Measurements from ENCODE around the gene PPM1A. TPM values are rescaled to one million over a fixed set of nuclear protein-coding genes. Genes with fewer than 3 reads are reported as not detected.

The PPM1A gene
- total and polyA plus RNA-seq, 2 of the 13 experiments (the other 11 are each of a cell fraction or from before 2014, with no cell fraction given): 23.3 to 29.8 TPM

GRCh38 chr14:60343571-60344071 is 94.6 kb downstream of the PPM1A start (continued):
- TF ChIP-seq NFYC (CRISPR knock-in tag; IDR thresholded peaks at IDR 0.05): no peak
- TF ChIP-seq, protein P1, sequence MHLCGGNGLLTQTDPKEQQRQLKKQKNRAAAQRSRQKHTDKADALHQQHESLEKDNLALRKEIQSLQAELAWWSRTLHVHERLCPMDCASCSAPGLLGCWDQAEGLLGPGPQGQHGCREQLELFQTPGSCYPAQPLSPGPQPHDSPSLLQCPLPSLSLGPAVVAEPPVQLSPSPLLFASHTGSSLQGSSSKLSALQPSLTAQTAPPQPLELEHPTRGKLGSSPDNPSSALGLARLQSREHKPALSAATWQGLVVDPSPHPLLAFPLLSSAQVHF (CRISPR knock-in tag; IDR thresholded peaks at IDR 0.05): no peak
- TF ChIP-seq ARID2 (CRISPR knock-in tag; IDR thresholded peaks at IDR 0.05; ENCODE audit: borderline replicate concordance): no peak
- TF ChIP-seq ZNF142 (CRISPR knock-in tag; IDR thresholded peaks at IDR 0.05): no peak
- no peak for TF ChIP-seq ZNF282 (IDR thresholded peaks at IDR 0.05; ENCODE audit: partially characterized antibody)

GRCh38 chr14:60344751-60345150 is 95.7 kb downstream of the PPM1A start:
- ATAC-seq (no peak), DNase-seq (ENCODE audit: low spot score) (no peak), FAIRE-seq (no peak)
- no peaks in the 10 kb centered on the region for H3K27me3 ChIP-seq (ENCODE audit: control insufficient read depth in 1 of 2, insufficient read depth in 2 of 2, low read length in 2 of 2)
- intact Hi-C loops (cut with micrococcal nuclease; ENCODE audit: unreplicated experiment): no loop called here
- ChIA-PET CTCF (ENCODE audit: low intra/inter-chr PET ratio, low total read pairs) (no interaction called here), POLR2A (no interaction called here)
- no peak overlapping the region for H3K4me3 ChIP-seq (replicated peaks in 1 of 3; ENCODE audit: insufficient read depth in 1 of 3, low read depth in 2 of 3, low read length in 3 of 3)
- H3K9me3 ChIP-seq (ENCODE audit: low read length): no peaks in the 10 kb centered on the region
- no peaks in the 10 kb centered on the region for H4K20me1 ChIP-seq (ENCODE audit: insufficient read depth, low read length)
- WGBS (ENCODE audit: low lambda C conversion rate): 0% methylated on average over 2 of the region's 2 CpGs
- H3K27ac ChIP-seq (ENCODE audit: extremely low read length, insufficient read depth, low read length): no peak overlapping the region
- in situ Hi-C loops (cut with HindIII; ENCODE audit: extremely low pct_ligation_motif_present, low pct_unique_long_range_greater_than_20kb): loop anchor here (10.0 kb wide), 1 partner anchor 910 kb away; no protein-coding TSS in a partner anchor
- H3K36me3 ChIP-seq (replicated peaks in 1 of 2; ENCODE audit: control insufficient read depth in 1 of 2, insufficient read depth in 2 of 2, low read length in 2 of 2): no peaks in the 10 kb centered on the region
- no peak overlapping the region for H3K9ac ChIP-seq (ENCODE audit: insufficient read depth, low read depth, low read length)
- no TSS peak for BruUV-seq (replicated peaks)
- no peak overlapping the region for H3K4me2 ChIP-seq (ENCODE audit: low read depth, low read length)
- no peaks in the 10 kb centered on the region for H3K79me2 ChIP-seq (ENCODE audit: insufficient read depth, low read length)
- H3K4me1 ChIP-seq (ENCODE audit: insufficient read depth, low read length): no peaks in the 10 kb centered on the region
- no peak overlapping the region for H2AFZ ChIP-seq (ENCODE audit: low read length)
- TF ChIP-seq MYC (CRISPR knock-in tag; IDR thresholded peaks at IDR 0.05; ENCODE audit: borderline replicate concordance) (no peak), NFYB (CRISPR knock-in tag; IDR thresholded peaks at IDR 0.05) (no peak), ZNF724P (CRISPR knock-in tag; IDR thresholded peaks at IDR 0.05; ENCODE audit: borderline replicate concordance) (no peak), ZNF839 (CRISPR knock-in tag; IDR thresholded peaks at IDR 0.05; ENCODE audit: borderline replicate concordance) (no peak), ZXDC (CRISPR knock-in tag; IDR thresholded peaks at IDR 0.05) (no peak), SAFB2 (CRISPR knock-in tag; IDR thresholded peaks at IDR 0.05; ENCODE audit: borderline replicate concordance, low read depth) (no peak), PPARG (CRISPR knock-in tag; conservative IDR thresholded peaks at IDR 0.05) (no peak)
- TF ChIP-seq, protein P2, sequence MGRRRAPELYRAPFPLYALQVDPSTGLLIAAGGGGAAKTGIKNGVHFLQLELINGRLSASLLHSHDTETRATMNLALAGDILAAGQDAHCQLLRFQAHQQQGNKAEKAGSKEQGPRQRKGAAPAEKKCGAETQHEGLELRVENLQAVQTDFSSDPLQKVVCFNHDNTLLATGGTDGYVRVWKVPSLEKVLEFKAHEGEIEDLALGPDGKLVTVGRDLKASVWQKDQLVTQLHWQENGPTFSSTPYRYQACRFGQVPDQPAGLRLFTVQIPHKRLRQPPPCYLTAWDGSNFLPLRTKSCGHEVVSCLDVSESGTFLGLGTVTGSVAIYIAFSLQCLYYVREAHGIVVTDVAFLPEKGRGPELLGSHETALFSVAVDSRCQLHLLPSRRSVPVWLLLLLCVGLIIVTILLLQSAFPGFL (CRISPR knock-in tag; IDR thresholded peaks at IDR 0.05): no peak
